ENCODE data around the gene AMOTL1. TPM values are rescaled to one million over a fixed set of nuclear protein-coding genes. Genes with fewer than 3 reads are reported as not detected.

AMOTL1 gene
- polyA plus RNA-seq, 1 donor (not counting 4 experiments of a cell fraction or from before 2014, with no cell fraction given), result 86.5 TPM

GRCh38 chr11:94799726-94800125, 31.6 kb downstream of the AMOTL1 start:
- H3K27me3 ChIP-seq (ENCODE audit: control insufficient read depth, extremely low read depth, insufficient read depth, low read length), result no peaks in the 10 kb centered on the region
- no peak overlapping the region for H3K27ac ChIP-seq (ENCODE audit: control insufficient read depth, insufficient read depth, low read length)
- DNase-seq (ENCODE audit: low read depth, low spot score) (no peak), FAIRE-seq (no peak)
- H3K4me2 ChIP-seq (ENCODE audit: control insufficient read depth, extremely low read depth, insufficient read depth, low read depth, low read length), result no peak overlapping the region
- dilution Hi-C loops (cut with MboI; ENCODE audit: extremely low pct_ligation_motif_present, low sequenced_read_pairs), result no loop called here
- H3K4me1 ChIP-seq (ENCODE audit: control insufficient read depth, extremely low read depth, insufficient read depth, low read length), result peaks cover 4% of the 10 kb centered on the region
- H2AFZ ChIP-seq (ENCODE audit: control insufficient read depth, low read length), result no peak overlapping the region
- H3K79me2 ChIP-seq (ENCODE audit: control insufficient read depth, insufficient read depth, low read length), result peaks cover 100% of the 10 kb centered on the region
- peaks cover 42% of the 10 kb centered on the region for H4K20me1 ChIP-seq (ENCODE audit: control insufficient read depth, extremely low read depth, insufficient read depth, low read length)
- H3K9me3 ChIP-seq (ENCODE audit: control insufficient read depth, low read depth, low read length), result no peaks in the 10 kb centered on the region
- H3K9me1 ChIP-seq (ENCODE audit: control insufficient read depth, extremely low read depth, insufficient read depth, low read length), result peaks cover 10% of the 10 kb centered on the region
- H3K9ac ChIP-seq (ENCODE audit: control insufficient read depth, extremely low read depth, insufficient read depth, low read length), result no peak overlapping the region
- no peak for TF ChIP-seq CTCF (optimal IDR thresholded peaks at IDR 0.05 in 1 of 3, IDR thresholded peaks at IDR 0.05 in 1 of 3, conservative IDR thresholded peaks at IDR 0.05 in 1 of 3; ENCODE audit: extremely low read depth in 1 of 3, insufficient read depth in 2 of 3, low read length in 3 of 3)
- no peak for TF ChIP-seq EZH2 (IDR thresholded peaks at IDR 0.05; ENCODE audit: low read length)
- H3K36me3 ChIP-seq (ENCODE audit: control insufficient read depth in 2 of 2, extremely low read depth in 1 of 2, insufficient read depth in 2 of 2, low read length in 2 of 2), result peaks cover 32 to 58% of the 10 kb centered on the region in 2 experiments
- no peak overlapping the region for H3K4me3 ChIP-seq (ENCODE audit: control insufficient read depth in 2 of 3, extremely low read depth in 1 of 3, insufficient read depth in 2 of 3, low read depth in 1 of 3, low read length in 3 of 3)

DNA sequence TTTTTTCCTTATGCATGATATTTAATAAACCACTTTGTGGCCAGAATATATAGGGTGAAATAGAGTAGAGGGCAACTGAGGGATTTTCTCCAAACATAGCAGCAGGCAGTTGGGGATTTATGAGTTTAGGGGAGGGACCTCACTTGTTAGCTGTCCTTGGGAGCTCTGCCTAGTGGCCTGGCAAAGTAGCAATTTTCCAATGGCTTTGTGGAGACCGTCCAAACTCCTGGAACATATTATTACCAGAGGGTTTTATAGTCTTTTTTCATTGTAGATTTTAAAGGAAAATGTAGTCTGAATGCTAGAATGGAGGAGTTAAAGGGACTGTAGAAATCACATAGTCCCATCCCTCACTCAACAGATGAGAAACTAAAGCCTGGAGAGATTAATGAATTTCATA, 32.3 kb downstream of the AMOTL1 start:
- dilution Hi-C loops (cut with MboI; ENCODE audit: extremely low pct_ligation_motif_present, low sequenced_read_pairs), result no loop called here
- H3K4me1 ChIP-seq (ENCODE audit: control insufficient read depth, extremely low read depth, insufficient read depth, low read length), result peaks cover 4% of the 10 kb centered on the region
- H3K4me3 ChIP-seq (ENCODE audit: control insufficient read depth in 2 of 3, extremely low read depth in 1 of 3, insufficient read depth in 2 of 3, low read depth in 1 of 3, low read length in 3 of 3), result no peak overlapping the region
- DNase-seq (ENCODE audit: low read depth, low spot score), result no peak
- H3K9me3 ChIP-seq (ENCODE audit: control insufficient read depth, low read depth, low read length), result no peaks in the 10 kb centered on the region
- no peak overlapping the region for H2AFZ ChIP-seq (ENCODE audit: control insufficient read depth, low read length)
- no peak overlapping the region for H3K4me2 ChIP-seq (ENCODE audit: control insufficient read depth, extremely low read depth, insufficient read depth, low read depth, low read length)
- H4K20me1 ChIP-seq (ENCODE audit: control insufficient read depth, extremely low read depth, insufficient read depth, low read length), result peaks cover 39% of the 10 kb centered on the region
- peaks cover 10% of the 10 kb centered on the region for H3K9me1 ChIP-seq (ENCODE audit: control insufficient read depth, extremely low read depth, insufficient read depth, low read length)
- no peak overlapping the region for H3K27ac ChIP-seq (ENCODE audit: control insufficient read depth, insufficient read depth, low read length)
- peaks cover 99% of the 10 kb centered on the region for H3K79me2 ChIP-seq (ENCODE audit: control insufficient read depth, insufficient read depth, low read length)
- TF ChIP-seq CTCF (optimal IDR thresholded peaks at IDR 0.05 in 1 of 3, IDR thresholded peaks at IDR 0.05 in 1 of 3, conservative IDR thresholded peaks at IDR 0.05 in 1 of 3; ENCODE audit: extremely low read depth in 1 of 3, insufficient read depth in 2 of 3, low read length in 3 of 3) (no peak), EZH2 (IDR thresholded peaks at IDR 0.05; ENCODE audit: low read length) (no peak)
- peaks cover 32 to 59% of the 10 kb centered on the region in 2 experiments for H3K36me3 ChIP-seq (ENCODE audit: control insufficient read depth in 2 of 2, extremely low read depth in 1 of 2, insufficient read depth in 2 of 2, low read length in 2 of 2)
- no peak for FAIRE-seq
- no peaks in the 10 kb centered on the region for H3K27me3 ChIP-seq (ENCODE audit: control insufficient read depth, extremely low read depth, insufficient read depth, low read length)
- H3K9ac ChIP-seq (ENCODE audit: control insufficient read depth, extremely low read depth, insufficient read depth, low read length), result no peak overlapping the region

Data from keratinocyte (primary cell).